Measurements from ENCODE around the gene DVL1.

DVL1 gene

GRCh38 chr1:1340185-1340584 lies 9.0 kb downstream of the DVL1 start:
- TF ChIP-seq POLR2AphosphoS5 (IDR thresholded peaks at IDR 0.05; ENCODE audit: low read depth, low read length), result no peak
- no peak for TF ChIP-seq TAF1 (IDR thresholded peaks at IDR 0.05; ENCODE audit: borderline replicate concordance, insufficient read depth, low read length)
- no peak for TF ChIP-seq FOXP2 (optimal IDR thresholded peaks at IDR 0.05; ENCODE audit: borderline replicate concordance, extremely low read depth, extremely low read length, insufficient read depth)
- TF ChIP-seq, protein P1, sequence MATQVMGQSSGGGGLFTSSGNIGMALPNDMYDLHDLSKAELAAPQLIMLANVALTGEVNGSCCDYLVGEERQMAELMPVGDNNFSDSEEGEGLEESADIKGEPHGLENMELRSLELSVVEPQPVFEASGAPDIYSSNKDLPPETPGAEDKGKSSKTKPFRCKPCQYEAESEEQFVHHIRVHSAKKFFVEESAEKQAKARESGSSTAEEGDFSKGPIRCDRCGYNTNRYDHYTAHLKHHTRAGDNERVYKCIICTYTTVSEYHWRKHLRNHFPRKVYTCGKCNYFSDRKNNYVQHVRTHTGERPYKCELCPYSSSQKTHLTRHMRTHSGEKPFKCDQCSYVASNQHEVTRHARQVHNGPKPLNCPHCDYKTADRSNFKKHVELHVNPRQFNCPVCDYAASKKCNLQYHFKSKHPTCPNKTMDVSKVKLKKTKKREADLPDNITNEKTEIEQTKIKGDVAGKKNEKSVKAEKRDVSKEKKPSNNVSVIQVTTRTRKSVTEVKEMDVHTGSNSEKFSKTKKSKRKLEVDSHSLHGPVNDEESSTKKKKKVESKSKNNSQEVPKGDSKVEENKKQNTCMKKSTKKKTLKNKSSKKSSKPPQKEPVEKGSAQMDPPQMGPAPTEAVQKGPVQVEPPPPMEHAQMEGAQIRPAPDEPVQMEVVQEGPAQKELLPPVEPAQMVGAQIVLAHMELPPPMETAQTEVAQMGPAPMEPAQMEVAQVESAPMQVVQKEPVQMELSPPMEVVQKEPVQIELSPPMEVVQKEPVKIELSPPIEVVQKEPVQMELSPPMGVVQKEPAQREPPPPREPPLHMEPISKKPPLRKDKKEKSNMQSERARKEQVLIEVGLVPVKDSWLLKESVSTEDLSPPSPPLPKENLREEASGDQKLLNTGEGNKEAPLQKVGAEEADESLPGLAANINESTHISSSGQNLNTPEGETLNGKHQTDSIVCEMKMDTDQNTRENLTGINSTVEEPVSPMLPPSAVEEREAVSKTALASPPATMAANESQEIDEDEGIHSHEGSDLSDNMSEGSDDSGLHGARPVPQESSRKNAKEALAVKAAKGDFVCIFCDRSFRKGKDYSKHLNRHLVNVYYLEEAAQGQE (IDR thresholded peaks at IDR 0.05; ENCODE audit: insufficient read depth in 1 of 2, low read depth in 2 of 2, low read length in 2 of 2), result no peak
- TF ChIP-seq SIN3A (IDR thresholded peaks at IDR 0.05; ENCODE audit: borderline replicate concordance, insufficient read depth, low read length), result no peak

GRCh38 chr1:1338278-1338677 lies 10.9 kb downstream of the DVL1 start:
- TF ChIP-seq POLR2AphosphoS5 (IDR thresholded peaks at IDR 0.05; ENCODE audit: low read depth, low read length) (no peak), SIN3A (IDR thresholded peaks at IDR 0.05; ENCODE audit: borderline replicate concordance, insufficient read depth, low read length) (no peak), FOXP2 (optimal IDR thresholded peaks at IDR 0.05; ENCODE audit: borderline replicate concordance, extremely low read depth, extremely low read length, insufficient read depth) (no peak)
- TF ChIP-seq, protein P1 (IDR thresholded peaks at IDR 0.05; ENCODE audit: insufficient read depth in 1 of 2, low read depth in 2 of 2, low read length in 2 of 2), result no peak

DNA sequence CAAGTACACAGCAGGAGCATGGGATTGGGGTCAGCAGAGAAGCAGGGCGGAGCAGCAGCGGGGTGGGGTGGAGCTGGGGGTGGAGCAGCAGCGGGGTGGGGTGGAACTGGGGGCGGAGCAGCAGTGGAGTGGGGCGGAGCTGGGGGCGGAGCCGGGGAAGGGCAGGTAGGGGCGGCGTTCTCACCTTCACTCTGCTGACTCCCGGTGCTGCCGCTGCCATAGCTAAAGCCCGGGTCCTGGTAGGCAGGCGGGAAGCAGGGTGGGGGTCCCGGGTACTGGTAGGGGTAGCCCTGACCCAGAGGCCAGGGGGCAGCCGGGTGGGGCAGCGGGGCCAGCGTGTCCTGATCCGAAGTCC lies 11.4 kb downstream of the DVL1 start:
- TF ChIP-seq POLR2AphosphoS5 (IDR thresholded peaks at IDR 0.05; ENCODE audit: low read depth, low read length), result no peak
- TF ChIP-seq, protein P1 (IDR thresholded peaks at IDR 0.05; ENCODE audit: insufficient read depth in 1 of 2, low read depth in 2 of 2, low read length in 2 of 2), result no peak
- TF ChIP-seq FOXP2 (optimal IDR thresholded peaks at IDR 0.05; ENCODE audit: borderline replicate concordance, extremely low read depth, extremely low read length, insufficient read depth), result no peak
- TF ChIP-seq TAF1 (IDR thresholded peaks at IDR 0.05; ENCODE audit: borderline replicate concordance, insufficient read depth, low read length), result no peak
- no peak for TF ChIP-seq SIN3A (IDR thresholded peaks at IDR 0.05; ENCODE audit: borderline replicate concordance, insufficient read depth, low read length)

- TF ChIP-seq SIN3A (IDR thresholded peaks at IDR 0.05; ENCODE audit: borderline replicate concordance, insufficient read depth, low read length), result no peak
- TF ChIP-seq FOXP2 (optimal IDR thresholded peaks at IDR 0.05; ENCODE audit: borderline replicate concordance, extremely low read depth, extremely low read length, insufficient read depth), result no peak
- TF ChIP-seq, protein P1 (IDR thresholded peaks at IDR 0.05; ENCODE audit: insufficient read depth in 1 of 2, low read depth in 2 of 2, low read length in 2 of 2), result no peak
- no peak for TF ChIP-seq TAF1 (IDR thresholded peaks at IDR 0.05; ENCODE audit: borderline replicate concordance, insufficient read depth, low read length)
- no peak for TF ChIP-seq POLR2AphosphoS5 (IDR thresholded peaks at IDR 0.05; ENCODE audit: low read depth, low read length)
These were observed 12.1 kb downstream of the DVL1 start for GRCh38 chr1:1336931-1337792.
